GM12891 (cell line): ENCODE results near the gene C1orf198.

Source experiments
- DNase-seq: peaks from one replicate; pipeline ENCODE4 v3.0.0; 2011; ENCODE audit warnings: low spot score; ENCODE audit not compliant: insufficient read length
- FAIRE-seq: peaks from 2 replicates; lab custom pipeline; 2011; peaks lifted over from hg19 to GRCh38; lab: Jason Lieb, UNC
- PAX5 ChIP-seq: IDR thresholded peaks from 2 replicates; pipeline ENCODE4 v1.6.1; 2011; ENCODE audit warnings: low read length, moderate library complexity, mild to moderate bottlenecking; ENCODE audit not compliant: insufficient read depth, severe bottlenecking
- POLR2A ChIP-seq: IDR thresholded peaks from 2 replicates; pipeline ENCODE4 v1.6.1; 2011; ENCODE audit warnings: low read depth, low read length, control low read depth
- POLR2AphosphoS5 ChIP-seq: IDR thresholded peaks from 2 replicates; pipeline ENCODE4 v1.6.1; 2011; ENCODE audit warnings: low read depth, low read length, control low read depth
- POU2F2 ChIP-seq: IDR thresholded peaks from 2 replicates; pipeline ENCODE4 v1.6.1; 2011; ENCODE audit warnings: low read depth, mild to moderate bottlenecking, control low read depth, low read length, moderate library complexity
- SPI1 ChIP-seq: IDR thresholded peaks from 2 replicates; pipeline ENCODE4 v1.6.1; 2011; ENCODE audit warnings: low read depth, low read length, control low read depth
- TAF1 ChIP-seq: IDR thresholded peaks from 2 replicates; pipeline ENCODE4 v1.6.1; 2011; ENCODE audit warnings: low read depth, low read length, control low read depth

The C1orf198 gene

DNA sequence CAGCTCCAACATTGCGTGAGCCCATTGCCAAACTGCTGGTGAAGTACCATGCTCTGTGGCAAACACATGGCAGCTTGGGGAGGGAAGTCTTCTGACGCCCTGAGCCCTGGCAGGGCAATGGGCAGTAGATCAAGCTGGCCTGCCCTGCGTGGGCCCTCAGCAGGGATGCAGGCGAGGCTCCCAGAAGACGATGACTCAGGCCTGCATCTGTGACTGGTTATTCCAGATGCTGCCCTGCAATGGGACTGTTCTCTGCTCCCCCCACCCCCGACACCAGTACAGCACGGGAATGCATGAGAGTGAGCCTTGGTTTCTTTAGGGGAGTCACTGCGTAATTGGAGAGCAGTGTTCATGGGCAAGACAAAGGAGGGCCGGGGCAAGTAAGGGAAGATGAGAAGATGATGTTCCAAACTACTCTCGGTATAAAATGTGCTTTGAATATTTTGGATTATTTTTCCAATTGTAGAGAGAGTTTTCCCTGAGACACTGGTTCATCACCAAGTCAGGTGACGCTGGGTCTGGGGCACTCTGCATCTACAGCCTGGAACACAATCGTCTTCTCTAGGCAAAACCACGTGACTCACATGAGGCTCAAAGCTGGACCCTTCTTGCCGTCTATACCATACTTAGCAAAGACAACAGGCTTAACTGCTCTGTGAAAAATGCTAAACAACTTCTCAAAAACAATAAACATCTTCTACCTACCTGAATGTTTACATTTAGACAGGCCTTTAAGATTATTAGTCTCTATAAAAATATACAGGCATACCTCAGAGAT, 9.0 kb upstream of the C1orf198 start:
- TF ChIP-seq PAX5 (no peak), TAF1 (no peak), SPI1 (no peak), POU2F2 (no peak), POLR2AphosphoS5 (no peak), POLR2A (no peak)
- DNase-seq: no peak
- FAIRE-seq: no peak

DNA sequence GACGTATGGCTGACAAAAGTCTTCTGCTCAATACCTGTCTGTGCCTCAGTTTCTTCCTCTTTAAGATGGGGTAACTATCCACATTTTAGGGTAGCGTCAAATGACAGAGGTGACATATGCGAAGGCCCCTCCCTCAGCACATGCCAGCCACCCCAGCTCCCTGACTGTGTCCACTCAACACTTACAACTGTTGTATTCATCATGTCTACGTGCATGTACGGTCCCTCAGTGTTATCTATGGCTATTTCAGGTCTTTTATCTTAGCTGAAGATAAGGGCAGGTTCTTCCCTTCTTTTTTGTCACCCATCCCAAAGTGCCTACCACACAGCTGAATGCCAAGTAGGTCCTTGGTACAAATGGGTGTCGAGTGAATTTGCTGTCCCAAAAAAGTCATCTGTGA, 8.3 kb upstream of the C1orf198 start:
- DNase-seq: no peak
- TF ChIP-seq TAF1 (no peak), SPI1 (no peak), POU2F2 (no peak), POLR2A (no peak), PAX5 (no peak), POLR2AphosphoS5 (no peak)
- FAIRE-seq: no peak

GRCh38 chr1:230875370-230875769, 7.0 kb upstream of the C1orf198 start:
- TF ChIP-seq PAX5: no peak
- TF ChIP-seq TAF1: no peak
- TF ChIP-seq POLR2A: no peak
- TF ChIP-seq POU2F2: no peak
- TF ChIP-seq SPI1: no peak
- TF ChIP-seq POLR2AphosphoS5: no peak
- FAIRE-seq: no peak
- no peak for DNase-seq

- TF ChIP-seq PAX5 (no peak), POU2F2 (no peak), TAF1 (no peak), POLR2AphosphoS5 (no peak), POLR2A (no peak), SPI1 (no peak)
- no peak for FAIRE-seq
- DNase-seq: no peak
These were observed 2.6 kb upstream of the C1orf198 start for GRCh38 chr1:230870916-230871315.

DNA sequence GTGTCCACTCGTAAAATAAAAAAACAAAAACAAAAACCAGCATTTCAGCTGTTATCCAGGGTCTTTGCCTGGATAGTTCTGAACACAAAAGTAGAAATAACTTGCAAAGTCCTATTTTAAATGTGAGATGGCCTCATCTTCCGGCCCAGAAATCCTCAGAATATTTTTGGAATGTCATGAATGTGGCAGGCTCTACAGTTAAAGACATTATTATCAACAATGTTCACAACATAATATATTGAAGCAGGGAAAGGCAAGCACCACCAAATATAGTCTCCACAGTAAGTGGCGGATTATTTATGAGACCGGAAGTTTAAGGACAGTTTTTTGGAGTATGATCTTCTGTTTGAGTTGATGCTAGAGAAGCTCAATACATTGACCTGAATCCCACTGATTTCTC, 1.2 kb upstream of the C1orf198 start:
- FAIRE-seq: no peak
- TF ChIP-seq SPI1: no peak
- TF ChIP-seq POLR2AphosphoS5: no peak
- TF ChIP-seq TAF1: no peak
- no peak for TF ChIP-seq PAX5
- TF ChIP-seq POLR2A: no peak
- no peak for TF ChIP-seq POU2F2
- DNase-seq: no peak

DNA sequence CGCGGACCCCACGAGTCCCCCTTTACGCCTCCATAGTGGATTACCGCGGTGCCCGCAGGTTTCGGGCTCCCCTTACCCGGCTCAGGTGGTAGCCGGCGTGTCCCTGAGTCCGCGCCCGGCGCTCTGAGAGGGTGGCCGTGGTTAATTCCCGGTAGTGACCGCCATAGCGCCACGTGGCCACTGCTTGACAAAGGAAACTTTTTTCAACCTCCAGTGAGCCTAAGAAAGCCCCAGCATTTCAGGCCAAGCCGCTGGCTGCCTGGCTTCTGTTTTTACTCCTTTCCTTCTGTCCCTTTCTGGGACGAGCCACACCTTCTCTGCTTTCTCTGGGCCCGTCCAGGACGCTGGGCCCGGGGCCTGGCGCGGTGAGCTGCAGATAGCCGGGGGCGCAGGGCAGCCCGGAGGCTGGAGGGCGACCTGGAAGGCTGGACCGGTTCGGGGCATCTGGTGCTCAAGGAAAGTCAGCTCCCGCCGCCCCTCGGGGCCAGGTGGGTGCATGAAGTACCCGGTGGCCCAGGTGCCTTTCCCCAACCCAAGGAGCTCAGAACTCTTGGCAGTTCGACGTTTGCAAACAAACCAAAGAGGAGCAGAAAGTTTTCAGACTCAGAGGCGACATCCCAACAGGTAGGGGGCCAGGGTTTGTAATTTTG, 540 bp upstream of the C1orf198 start:
- FAIRE-seq: no peak
- TF ChIP-seq PAX5: no peak
- no peak for TF ChIP-seq TAF1
- TF ChIP-seq SPI1: no peak
- TF ChIP-seq POU2F2: no peak
- TF ChIP-seq POLR2A: no peak
- no peak for TF ChIP-seq POLR2AphosphoS5
- DNase-seq: peak; percentile 24

GRCh38 chr1:230867101-230867902, 1.0 kb downstream of the C1orf198 start:
- no peak for TF ChIP-seq SPI1
- no peak for TF ChIP-seq PAX5
- no peak for TF ChIP-seq TAF1
- no peak for TF ChIP-seq POLR2AphosphoS5
- no peak for TF ChIP-seq POU2F2
- no peak for TF ChIP-seq POLR2A
- no peak for DNase-seq
- FAIRE-seq: no peak

DNA sequence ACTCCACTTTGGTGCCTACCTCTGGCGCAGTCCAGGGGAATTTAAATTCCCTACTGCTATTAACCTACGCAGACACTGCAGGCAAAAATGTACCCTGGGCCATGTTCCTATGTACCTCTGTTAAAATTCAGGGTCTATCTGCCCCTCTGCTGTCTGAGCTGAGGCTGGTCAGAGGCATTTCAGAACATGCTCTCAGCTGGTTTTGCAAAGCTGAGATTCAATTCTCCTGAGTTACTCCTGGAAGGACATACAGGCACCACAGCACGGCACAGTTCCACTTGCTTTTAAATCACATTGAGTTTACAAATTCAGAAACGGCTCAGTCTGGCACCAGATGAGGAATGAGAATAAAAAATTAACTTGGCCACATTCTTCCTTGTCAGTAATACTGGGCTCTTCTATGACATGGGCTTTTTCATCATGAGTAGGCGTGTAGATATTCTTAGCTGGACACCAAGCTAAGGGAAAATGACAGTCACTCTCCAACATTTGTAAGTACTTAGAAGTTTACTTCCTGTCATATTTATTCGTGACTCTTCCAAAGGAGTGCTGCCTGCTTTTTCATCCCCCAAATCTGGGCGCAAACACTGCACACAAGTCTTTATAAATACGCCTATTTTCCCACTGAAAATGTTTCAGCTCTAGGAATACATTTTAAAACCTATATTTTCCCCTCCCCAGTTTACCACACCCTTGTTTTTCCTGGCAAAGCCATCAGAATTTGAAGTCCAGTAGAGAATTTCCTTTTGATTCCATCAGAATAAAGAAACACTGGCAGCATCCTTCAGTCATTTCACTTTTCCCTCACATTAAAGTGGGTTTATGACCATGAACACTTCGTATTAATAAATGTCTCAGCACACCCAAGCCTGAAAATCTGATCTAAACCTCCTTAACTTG, 1.9 kb downstream of the C1orf198 start:
- DNase-seq: no peak
- no peak for FAIRE-seq
- TF ChIP-seq PAX5: no peak

- FAIRE-seq (no peak), DNase-seq (no peak)
- TF ChIP-seq TAF1: no peak
- TF ChIP-seq POU2F2: no peak
- TF ChIP-seq POLR2AphosphoS5: no peak
- no peak for TF ChIP-seq POLR2A
- TF ChIP-seq SPI1: no peak
- TF ChIP-seq PAX5: no peak
These were observed 3.1 kb downstream of the C1orf198 start for GRCh38 chr1:230865062-230865817.
